ENCODE results near the gene MMP25.

DNA sequence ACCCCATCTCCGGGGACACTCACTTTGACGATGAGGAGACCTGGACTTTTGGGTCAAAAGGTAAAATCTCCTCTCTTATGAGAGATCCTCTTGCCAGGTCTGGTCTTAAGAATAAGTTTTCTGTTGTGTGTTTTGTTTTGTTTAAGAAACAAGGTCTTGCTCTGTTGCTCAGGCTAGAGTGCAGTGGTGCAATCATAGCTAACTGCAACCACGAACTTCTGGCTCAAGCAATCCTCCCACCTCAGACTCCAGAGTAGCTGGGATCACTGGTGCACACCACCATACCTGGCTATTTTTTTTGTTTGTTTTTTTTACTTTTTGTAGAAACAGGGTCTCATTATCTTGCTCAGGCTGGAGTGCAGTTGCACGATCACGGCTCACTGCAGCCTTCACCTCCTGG is 4.1 kb downstream of the MMP25 start:
- TF ChIP-seq, protein P1, sequence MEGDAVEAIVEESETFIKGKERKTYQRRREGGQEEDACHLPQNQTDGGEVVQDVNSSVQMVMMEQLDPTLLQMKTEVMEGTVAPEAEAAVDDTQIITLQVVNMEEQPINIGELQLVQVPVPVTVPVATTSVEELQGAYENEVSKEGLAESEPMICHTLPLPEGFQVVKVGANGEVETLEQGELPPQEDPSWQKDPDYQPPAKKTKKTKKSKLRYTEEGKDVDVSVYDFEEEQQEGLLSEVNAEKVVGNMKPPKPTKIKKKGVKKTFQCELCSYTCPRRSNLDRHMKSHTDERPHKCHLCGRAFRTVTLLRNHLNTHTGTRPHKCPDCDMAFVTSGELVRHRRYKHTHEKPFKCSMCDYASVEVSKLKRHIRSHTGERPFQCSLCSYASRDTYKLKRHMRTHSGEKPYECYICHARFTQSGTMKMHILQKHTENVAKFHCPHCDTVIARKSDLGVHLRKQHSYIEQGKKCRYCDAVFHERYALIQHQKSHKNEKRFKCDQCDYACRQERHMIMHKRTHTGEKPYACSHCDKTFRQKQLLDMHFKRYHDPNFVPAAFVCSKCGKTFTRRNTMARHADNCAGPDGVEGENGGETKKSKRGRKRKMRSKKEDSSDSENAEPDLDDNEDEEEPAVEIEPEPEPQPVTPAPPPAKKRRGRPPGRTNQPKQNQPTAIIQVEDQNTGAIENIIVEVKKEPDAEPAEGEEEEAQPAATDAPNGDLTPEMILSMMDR (IDR thresholded peaks at IDR 0.05; ENCODE audit: insufficient read depth, low read length, poor library complexity, severe bottlenecking) = no peak
- no peak for TF ChIP-seq EZH2phosphoT487 (conservative IDR thresholded peaks at IDR 0.05; ENCODE audit: low read length)
